OCI-LY7 (cell line): ENCODE data around the gene BMPR2. TPM values are rescaled to one million over a fixed set of nuclear protein-coding genes. Genes with fewer than 3 reads are reported as not detected.

Experiments
- BruUV-seq: library from RNA; stranded (reverse); fragments of 400-500 nt; replicated peaks from 2 replicates; lab custom pipeline; 2021; lab: Mats Ljungman, UMichigan
- CTCF ChIA-PET: fragments of 300-600 bp; sonication (Branson Sonifier 250); formaldehyde crosslinking; loops from one replicate; lab custom pipeline; 2022; ENCODE audit warnings: antibody characterized with exemption; ENCODE audit not compliant: unreplicated experiment; lab: Charles Lee
- POLR2A ChIA-PET: fragments of 300-600 bp; sonication (Branson Sonifier 250); formaldehyde crosslinking; loops from one replicate; lab custom pipeline; 2022; ENCODE audit warnings: antibody characterized with exemption; lab: Charles Lee
- DNase-seq: peaks from one replicate; pipeline ENCODE4 v3.0.0-alpha.2; 2015; ENCODE audit warnings: low spot score
- H2AFZ ChIP-seq: fragments of 200-600 bp; sonication (generic), shearing (Covaris generic); 2 replicates; pipeline ENCODE4 v1.6.1; 2014; ENCODE audit warnings: mild to moderate bottlenecking, antibody characterized with exemption, low read length, moderate library complexity
- H3K27ac ChIP-seq: fragments of 200-600 bp; sonication (generic); 2 replicates; pipeline ENCODE4 v1.5.1; 2014; ENCODE audit warnings: mixed run types, low read depth, mild to moderate bottlenecking, moderate library complexity, low read length, inconsistent platforms; ENCODE audit not compliant: poor library complexity, severe bottlenecking
- H3K36me3 ChIP-seq: fragments of 200-600 bp; sonication (generic); 2 replicates; pipeline ENCODE4 v1.6.1; 2014; ENCODE audit warnings: mild to moderate bottlenecking, antibody characterized with exemption, low read length, moderate library complexity, mixed read lengths; ENCODE audit not compliant: insufficient read depth
- H3K4me1 ChIP-seq: fragments of 200-600 bp; sonication (generic); 2 replicates; pipeline ENCODE4 v1.5.1; 2014; ENCODE audit warnings: mild to moderate bottlenecking, low read length; ENCODE audit not compliant: insufficient read depth, poor library complexity, severe bottlenecking
- H3K4me2 ChIP-seq: fragments of 200-600 bp; sonication (generic); 2 replicates; pipeline ENCODE4 v1.6.1; 2014; ENCODE audit warnings: mild to moderate bottlenecking, low read length
- H3K4me3 ChIP-seq: fragments of 200-600 bp; sonication (generic); 2 replicates; pipeline ENCODE4 v1.5.1; 2014; ENCODE audit warnings: mild to moderate bottlenecking, low read depth, low read length; ENCODE audit not compliant: poor library complexity, severe bottlenecking
- H3K79me2 ChIP-seq: fragments of 200-600 bp; sonication (generic); 2 replicates; pipeline ENCODE4 v1.6.1; 2016; ENCODE audit warnings: low read depth, mild to moderate bottlenecking, low read length, moderate library complexity, mixed read lengths; ENCODE audit not compliant: insufficient read depth
- H3K9me2 ChIP-seq: fragments of 200-600 bp; sonication (generic); 2 replicates; pipeline ENCODE4 v1.6.1; 2016; ENCODE audit warnings: mild to moderate bottlenecking, low read length, mixed read lengths; ENCODE audit not compliant: insufficient read depth
- H3K9me3 ChIP-seq: fragments of 200-600 bp; sonication (generic); 2 replicates; pipeline ENCODE4 v1.6.1; 2014; ENCODE audit warnings: mild to moderate bottlenecking, mixed run types, low read length, mixed read lengths
- H4K20me1 ChIP-seq: fragments of 200-600 bp; sonication (generic); 2 replicates; pipeline ENCODE4 v1.6.1; 2014; ENCODE audit warnings: mild to moderate bottlenecking, antibody characterized with exemption, low read length, moderate library complexity, mixed read lengths; ENCODE audit not compliant: insufficient read depth
- CTCF ChIP-seq: fragments of 200-600 bp; sonication (generic); conservative IDR thresholded peaks from 2 replicates; pipeline ENCODE4 v1.5.1; 2014; ENCODE audit warnings: mild to moderate bottlenecking, antibody characterized with exemption, low read length, moderate library complexity, mixed read lengths
- EZH2phosphoT487 ChIP-seq: fragments of 200-600 bp; sonication (generic); IDR thresholded peaks from 2 replicates; pipeline ENCODE4 v1.6.1; 2018; ENCODE audit warnings: low read depth, borderline replicate concordance, mild to moderate bottlenecking, mixed run types, antibody characterized with exemption, low read length, moderate library complexity, mixed read lengths
- intact Hi-C: fragments of 100-400 bp; cut with micrococcal nuclease; formaldehyde crosslinking; loops from one replicate; pipeline ENCODE4 v1.10.0; 2022; ENCODE audit not compliant: unreplicated experiment
- total RNA-seq, 2 experiments: library from RNA; depleted of rRNA in 1 of 2; stranded (reverse); fragments of >200 nt in 1 of 2; shearing (Covaris generic) in 1 of 2; gene quantifications; 2 replicates each; pipeline ENCODE4 v1.2.3, GENCODE V29; 2014 to 2022

Gene BMPR2
- total RNA-seq, 2 experiments from 2014 or later: 4.3 to 14.7 TPM

DNA sequence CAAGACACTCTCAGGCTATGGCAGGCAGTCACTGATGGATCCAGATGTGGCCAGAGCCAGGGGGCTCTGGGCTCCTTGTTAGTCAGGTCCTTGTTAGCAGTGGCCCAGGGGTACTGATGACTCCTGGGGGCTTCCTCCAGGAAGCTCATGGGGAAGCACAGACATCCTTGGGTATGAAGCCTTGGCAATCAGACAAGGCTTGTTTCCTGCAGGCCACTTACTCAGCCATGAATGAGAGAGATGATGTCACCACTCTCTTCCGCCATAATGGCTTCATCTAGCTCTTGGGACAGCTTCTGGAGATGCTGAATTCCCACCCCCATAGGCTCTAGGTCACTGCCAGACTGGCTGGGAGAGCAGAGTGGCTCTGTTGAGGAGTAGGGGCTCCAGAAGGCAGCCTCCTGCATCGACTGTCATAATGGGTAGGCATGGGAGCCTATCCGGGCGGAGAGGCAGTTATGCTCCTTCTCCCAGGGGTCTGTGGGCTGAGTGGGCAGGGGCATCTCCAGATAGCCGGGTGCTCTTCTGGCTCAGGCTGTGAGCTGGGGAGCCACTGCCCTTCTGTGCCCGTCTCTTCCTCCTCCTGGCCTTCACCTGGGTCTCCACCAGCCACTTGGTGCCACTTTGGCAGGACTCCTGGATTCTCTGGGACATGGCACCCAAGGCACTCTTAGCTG lies 40.2 kb upstream of the BMPR2 start:
- DNase-seq: no peak
- Histone ChIP-seq H3K36me3 (no peaks in the 10 kb centered on the region), H3K79me2 (no peaks in the 10 kb centered on the region), H2AFZ (no peak overlapping the region), H3K27ac (no peak overlapping the region), H3K9me3 (no peaks in the 10 kb centered on the region), H3K4me1 (no peaks in the 10 kb centered on the region), H3K9me2 (no peaks in the 10 kb centered on the region), H4K20me1 (no peaks in the 10 kb centered on the region), H3K4me2 (no peak overlapping the region), H3K4me3 (no peak overlapping the region)
- BruUV-seq: no TSS peak
- CTCF ChIA-PET: no interaction called here
- POLR2A ChIA-PET: interaction anchor here (0.6 kb wide), 1 partner anchor 57 kb away, joined by 3 read pairs; no protein-coding TSS in a partner anchor
- intact Hi-C loops: no loop called here
- no peak for TF ChIP-seq EZH2phosphoT487
- TF ChIP-seq CTCF: no peak

DNA sequence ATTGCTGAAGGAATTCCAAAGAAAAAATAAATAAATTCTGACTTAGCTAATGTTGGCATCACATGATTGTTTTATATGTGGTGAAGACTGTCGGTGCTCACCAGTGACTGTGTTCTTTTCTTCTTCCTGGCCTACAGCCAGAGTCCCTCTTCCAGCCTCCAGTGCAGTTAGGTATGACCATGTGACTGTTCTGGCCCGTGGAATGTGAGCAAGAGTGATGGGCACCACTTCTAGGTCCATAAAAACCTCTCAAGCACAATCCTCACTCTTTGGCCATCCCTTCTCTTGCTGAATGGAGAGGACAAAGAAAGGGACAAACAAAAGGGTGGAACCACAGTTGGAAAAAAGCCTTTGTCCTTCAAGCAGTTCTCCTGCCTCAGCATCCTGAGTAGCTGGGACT lies 39.0 kb upstream of the BMPR2 start:
- Histone ChIP-seq H3K9me3 (no peaks in the 10 kb centered on the region), H3K27ac (no peak overlapping the region), H3K79me2 (no peaks in the 10 kb centered on the region), H3K4me3 (no peak overlapping the region), H2AFZ (no peak overlapping the region), H3K36me3 (no peaks in the 10 kb centered on the region), H3K4me1 (no peaks in the 10 kb centered on the region), H3K9me2 (no peaks in the 10 kb centered on the region), H3K4me2 (no peak overlapping the region), H4K20me1 (no peaks in the 10 kb centered on the region)
- no peak for DNase-seq
- CTCF ChIA-PET: no interaction called here
- intact Hi-C loops: no loop called here
- BruUV-seq: no TSS peak
- POLR2A ChIA-PET: interaction anchor here (0.6 kb wide), 1 partner anchor 79 kb away, joined by 3 read pairs; no protein-coding TSS in a partner anchor
- TF ChIP-seq CTCF (no peak), EZH2phosphoT487 (no peak)

GRCh38 chr2:202337706-202338346 lies 38.3 kb upstream of the BMPR2 start:
- intact Hi-C loops: no loop called here
- H4K20me1 ChIP-seq: no peaks in the 10 kb centered on the region
- H3K4me1 ChIP-seq: no peaks in the 10 kb centered on the region
- H3K36me3 ChIP-seq: no peaks in the 10 kb centered on the region
- no peaks in the 10 kb centered on the region for H3K9me2 ChIP-seq
- no TSS peak for BruUV-seq
- H3K79me2 ChIP-seq: no peaks in the 10 kb centered on the region
- H3K4me3 ChIP-seq: no peak overlapping the region
- no peak overlapping the region for H3K27ac ChIP-seq
- TF ChIP-seq CTCF (no peak), EZH2phosphoT487 (no peak)
- no peak overlapping the region for H2AFZ ChIP-seq
- no peak for DNase-seq
- POLR2A ChIA-PET: no interaction called here
- H3K9me3 ChIP-seq: no peaks in the 10 kb centered on the region
- H3K4me2 ChIP-seq: no peak overlapping the region
- CTCF ChIA-PET: no interaction called here
